Daoy (cell line): ENCODE results near the gene DENND1C. TPM values are rescaled to one million over a fixed set of nuclear protein-coding genes. Genes with fewer than 3 reads are reported as not detected.

Experiments
- DNase-seq: peaks from one replicate; pipeline ENCODE4 v3.0.0-alpha.2; 2015; ENCODE audit warnings: low read depth
- total RNA-seq: library from RNA; depleted of rRNA; stranded (reverse); fragments of >200 nt; shearing (Covaris generic); gene quantifications from 2 replicates; pipeline ENCODE4 v1.2.3, GENCODE V29; 2014; rRNA removed

The DENND1C gene
- total RNA-seq, 1 experiment from 2014 or later, result not detected

DNA sequence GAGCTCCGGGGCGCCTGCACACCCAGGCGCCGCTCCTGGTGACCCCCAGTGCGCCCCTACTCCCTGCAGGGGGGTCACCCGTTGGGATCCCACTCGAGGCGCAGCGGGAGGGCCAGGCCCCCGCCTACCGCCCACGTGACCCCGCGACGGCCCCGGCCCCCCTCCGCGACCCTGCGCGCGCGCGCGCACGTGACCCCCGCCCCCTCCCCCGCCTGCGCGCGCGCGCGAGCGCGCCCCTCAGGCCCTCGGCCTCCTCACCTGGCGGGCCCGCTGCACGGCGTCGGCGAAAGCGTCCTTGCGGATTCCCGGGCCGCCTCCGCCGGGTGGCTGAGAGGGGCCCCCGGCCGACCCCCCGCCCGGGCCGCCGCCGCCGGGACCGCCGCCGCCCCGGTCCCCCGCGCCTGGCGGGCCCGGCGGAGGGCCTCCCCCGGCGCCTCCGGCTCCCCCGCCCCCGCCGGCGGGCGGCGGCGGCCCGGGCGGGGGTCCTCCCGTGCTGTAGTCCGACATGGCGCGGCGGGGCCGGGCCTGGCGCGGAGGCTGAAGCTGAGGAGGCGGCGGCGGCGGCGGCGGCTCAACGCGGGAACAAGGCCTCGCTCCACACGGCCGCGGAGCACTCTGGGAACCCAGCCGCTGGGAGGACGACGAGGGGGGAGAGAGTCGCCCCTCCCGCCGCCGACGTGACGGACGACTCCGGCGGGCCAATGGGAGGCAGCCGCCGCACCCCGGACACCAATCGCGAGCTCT, 57.2 kb downstream of the DENND1C start, which contains the start of gene KHSRP:
KHSRP (minus strand) TSS at position 617 of the 744 bp plus-strand sequence; CDS start at position 507, 110 bp downstream.
- peak; percentile 23 for DNase-seq

DNA sequence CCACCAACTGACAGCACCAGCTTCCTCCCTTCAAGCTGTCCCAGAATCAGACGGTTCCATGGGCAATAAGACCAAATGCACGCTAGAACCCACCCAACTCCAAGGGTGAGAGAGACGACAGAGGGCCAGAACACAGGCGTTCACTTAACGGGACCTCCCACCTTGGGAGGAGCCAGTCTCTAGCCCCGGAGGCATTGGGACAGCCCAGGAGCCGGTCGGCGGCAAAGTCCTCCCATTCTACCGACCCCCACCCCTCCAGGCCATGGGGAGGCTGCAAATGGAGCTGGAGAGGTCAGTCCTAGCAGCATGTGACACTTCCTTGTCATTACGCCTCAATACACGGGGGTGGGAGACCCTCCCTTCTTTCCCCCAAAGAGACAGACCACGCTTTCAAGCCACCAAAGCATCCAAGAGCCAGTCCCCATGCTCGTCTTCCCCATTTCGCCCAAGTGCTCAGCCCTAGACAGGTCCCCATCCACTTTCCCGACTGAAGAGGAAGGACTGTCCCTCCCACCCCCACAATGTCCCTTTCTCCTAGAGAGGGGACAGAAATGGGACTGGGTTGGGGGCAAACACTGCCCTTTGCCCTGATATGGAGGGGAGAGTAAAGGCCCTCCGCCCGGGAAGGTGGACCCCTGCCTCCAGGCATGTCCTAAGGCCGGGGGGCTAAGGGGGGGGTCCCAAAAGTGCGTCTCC, 57.9 kb downstream of the DENND1C start:
- DNase-seq, result peak; percentile 48

DNA sequence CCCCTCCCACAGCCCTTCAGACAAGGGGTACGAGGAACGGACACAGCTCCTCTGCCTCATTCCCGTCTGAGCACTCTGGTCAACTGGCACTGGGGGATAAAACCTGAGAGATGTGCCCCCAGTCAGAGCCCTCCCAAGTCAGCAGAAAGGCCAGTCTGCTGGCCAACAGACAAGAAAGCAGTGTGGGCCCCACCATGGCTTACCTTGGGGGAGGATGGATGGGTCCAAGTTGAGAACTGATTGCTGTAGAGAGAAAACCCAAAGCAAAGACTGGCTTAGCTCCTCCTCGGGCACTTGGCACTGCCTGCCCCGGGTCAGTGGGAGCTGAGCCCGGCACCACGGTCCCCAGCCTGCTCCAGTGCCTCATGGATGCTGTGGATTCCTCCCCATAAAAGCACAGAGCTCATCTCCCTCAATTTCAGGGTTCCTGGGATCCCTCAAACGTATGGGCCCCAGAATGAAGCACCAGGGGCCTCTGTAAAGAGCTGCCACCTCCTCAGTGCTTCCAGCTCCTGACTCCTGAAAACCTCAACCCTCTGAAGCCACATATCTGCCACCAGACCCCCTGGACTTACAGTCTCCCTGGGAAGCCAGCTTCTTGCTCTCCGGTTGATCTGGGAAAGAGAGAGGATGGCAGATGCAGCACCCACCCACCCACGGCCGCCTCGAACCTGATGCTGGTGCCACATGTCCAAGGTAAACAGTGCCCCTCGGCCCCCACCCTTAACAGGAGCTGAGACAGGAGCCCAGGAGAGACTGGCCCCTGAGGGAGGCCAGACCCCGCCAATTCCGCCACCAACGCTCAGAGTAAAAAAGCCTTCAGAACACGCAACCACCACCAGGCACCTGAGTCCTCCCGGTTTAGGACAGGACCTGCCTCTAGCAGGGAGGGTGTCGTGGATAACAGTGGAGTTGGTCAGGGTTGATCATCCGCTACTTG, 60.2 kb downstream of the DENND1C start:
- no peak for DNase-seq

DNA sequence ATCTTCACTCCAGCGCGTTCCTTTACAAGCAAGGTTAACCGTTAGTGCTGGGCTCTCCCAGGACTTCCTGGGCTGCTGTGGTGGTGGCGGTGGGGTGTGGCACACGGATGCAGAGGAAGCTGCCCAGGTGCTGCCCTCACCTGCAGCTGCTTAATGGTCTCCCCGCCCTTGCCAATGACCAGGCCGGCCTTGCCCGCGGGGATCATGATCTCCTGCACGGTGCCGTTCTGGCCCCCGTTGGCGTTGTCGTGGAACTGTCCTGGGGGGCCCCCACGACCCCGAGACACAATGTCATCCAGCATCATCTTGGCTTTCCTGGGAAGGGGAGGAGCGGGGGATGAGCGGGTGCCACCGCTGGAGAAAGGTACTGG, 63.0 kb downstream of the DENND1C start:
- no peak for DNase-seq

DNA sequence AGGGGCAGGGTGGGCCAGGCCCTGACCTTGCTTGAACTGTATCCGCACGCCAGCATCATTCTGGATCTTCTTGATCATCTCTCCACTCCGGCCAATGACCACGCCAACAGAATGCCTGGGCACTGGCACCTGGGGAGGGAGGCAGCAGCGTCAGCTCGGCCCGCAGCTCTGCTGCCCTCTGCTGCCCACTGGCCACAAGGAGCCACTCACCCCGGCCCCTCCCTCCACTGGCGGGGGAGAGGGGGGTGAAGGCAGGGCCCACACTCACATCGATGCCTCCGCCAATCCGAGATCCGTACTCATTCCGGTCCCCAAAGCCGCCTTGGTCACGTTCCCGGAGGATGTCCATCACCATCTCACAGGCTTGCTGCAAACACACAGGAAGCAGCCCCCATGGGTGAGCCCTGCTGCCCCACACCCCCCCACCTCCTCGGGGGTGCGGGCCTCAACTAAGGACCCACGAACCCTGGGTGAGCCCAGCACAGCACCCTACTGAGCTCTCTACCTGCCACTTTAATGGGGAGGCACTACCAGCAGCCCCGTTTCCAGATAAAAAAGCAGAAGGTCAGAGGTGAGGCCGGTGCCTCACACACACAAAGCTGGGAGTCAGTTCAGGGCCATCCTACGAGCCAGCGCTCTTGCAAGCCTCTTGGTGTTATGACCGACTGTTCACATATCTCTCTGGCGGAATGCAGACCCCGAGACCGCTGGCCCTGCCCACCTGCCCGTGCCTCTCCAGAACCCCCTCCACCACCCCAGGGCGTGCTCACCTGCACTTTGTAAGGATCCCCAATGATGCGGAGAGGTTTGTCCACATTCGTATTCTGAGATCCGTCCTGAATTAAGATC, 63.6 kb downstream of the DENND1C start:
- DNase-seq, result peak; percentile 27

Other genes starting within 250 kb of the DENND1C start
- 8.0 and 15.4 TPM in 2 replicates for gene MLLT1, start 201.8 kb downstream of the DENND1C start, total RNA-seq
- not detected in 2 replicates for gene ACER1, start 148.2 kb downstream of the DENND1C start, total RNA-seq
- 108 and 135 TPM in 2 replicates for gene CLPP, start 120.3 kb downstream of the DENND1C start, total RNA-seq
- 35.7 and 36.1 TPM in 2 replicates for gene ALKBH7, start 109.0 kb downstream of the DENND1C start, total RNA-seq
- 1.1 and 1.6 TPM in 2 replicates for gene PSPN, start 105.9 kb downstream of the DENND1C start, total RNA-seq
- 57.5 and 82.3 TPM in 2 replicates for gene GTF2F1, start 88.6 kb downstream of the DENND1C start, total RNA-seq
- gene KHSRP, start 57.0 kb downstream of the DENND1C start, total RNA-seq, result 76.0 and 84.9 TPM in 2 replicates
- not detected in 2 replicates for gene SLC25A41, start 48.0 kb downstream of the DENND1C start, total RNA-seq
- gene SLC25A23, start 22.0 kb downstream of the DENND1C start, total RNA-seq, result 18.1 and 23.1 TPM in 2 replicates
- not detected in 2 replicates for gene CRB3, start 17.5 kb downstream of the DENND1C start, total RNA-seq
- gene TUBB4A, start 20.5 kb upstream of the DENND1C start, total RNA-seq, result 0.17 and 0.65 TPM in 2 replicates
- 12.0 and 13.8 TPM in 2 replicates for gene TNFSF9, start 49.2 kb upstream of the DENND1C start, total RNA-seq
- 62.8 and 65.4 TPM in 2 replicates for gene CD70, start 109.4 kb upstream of the DENND1C start, total RNA-seq
- 0.33 TPM in 1 of 2 replicates, not detected in the other for gene TNFSF14, start 188.4 kb upstream of the DENND1C start, total RNA-seq
- gene C3, start 238.9 kb upstream of the DENND1C start, total RNA-seq, result 7.9 and 10.2 TPM in 2 replicates